ENCODE measurements around the gene COA8.

The COA8 gene

DNA sequence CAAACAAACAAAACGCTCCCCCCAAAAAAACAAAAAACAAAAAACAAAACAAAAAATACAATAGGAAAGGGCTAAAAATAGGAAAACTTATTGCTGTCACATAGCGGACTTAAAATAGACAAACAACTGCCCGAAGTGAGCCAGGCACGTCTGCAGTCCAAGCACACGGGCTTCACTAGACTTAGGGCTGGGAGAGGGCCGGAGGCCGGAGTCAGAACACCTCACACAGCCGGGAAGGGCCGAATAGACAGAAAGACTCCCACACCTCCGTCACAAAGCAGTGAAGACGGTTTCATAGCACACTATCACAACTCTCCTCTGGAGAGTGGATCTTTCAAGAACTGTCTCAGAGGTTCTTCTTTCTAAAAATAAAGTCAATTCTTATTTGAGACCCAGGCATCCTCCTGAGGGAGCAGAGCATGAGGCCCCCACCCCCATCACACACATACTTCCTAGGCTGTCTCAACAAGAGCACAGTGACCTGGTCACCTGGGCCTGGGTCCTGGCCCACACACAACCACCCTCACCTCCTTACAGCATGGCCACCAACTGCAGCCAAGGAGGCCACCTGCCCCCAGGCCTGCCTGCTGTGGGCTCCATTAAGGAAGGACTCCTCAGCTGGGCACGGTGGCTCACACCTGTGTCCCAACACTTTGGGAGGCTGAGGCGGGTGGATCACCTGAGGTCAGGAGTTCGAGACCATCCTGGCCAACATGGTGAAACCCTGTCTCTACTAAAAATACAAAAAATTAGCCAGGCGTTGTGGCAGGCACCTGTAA lies 7.0 kb upstream of the COA8 start:
- no peaks in the 10 kb centered on the region for H3K9me3 ChIP-seq (ENCODE audit: control insufficient read depth, insufficient read depth, low read length)
- H3K36me3 ChIP-seq (ENCODE audit: control insufficient read depth, insufficient read depth, low read length) = peaks cover 33% of the 10 kb centered on the region
- H3K4me3 ChIP-seq (ENCODE audit: low read depth, low read length) = no peak overlapping the region
- H3K4me1 ChIP-seq (ENCODE audit: control insufficient read depth, insufficient read depth, low read length) = no peaks in the 10 kb centered on the region; the same call in 1 of the 2 replicates
- H3K27ac ChIP-seq (ENCODE audit: low read depth, low read length) = no peak overlapping the region
- no peak overlapping the region for H3K9ac ChIP-seq (ENCODE audit: low read depth, low read length)
- H3K27me3 ChIP-seq (ENCODE audit: control insufficient read depth, insufficient read depth, low read length) = no peaks in the 10 kb centered on the region

DNA sequence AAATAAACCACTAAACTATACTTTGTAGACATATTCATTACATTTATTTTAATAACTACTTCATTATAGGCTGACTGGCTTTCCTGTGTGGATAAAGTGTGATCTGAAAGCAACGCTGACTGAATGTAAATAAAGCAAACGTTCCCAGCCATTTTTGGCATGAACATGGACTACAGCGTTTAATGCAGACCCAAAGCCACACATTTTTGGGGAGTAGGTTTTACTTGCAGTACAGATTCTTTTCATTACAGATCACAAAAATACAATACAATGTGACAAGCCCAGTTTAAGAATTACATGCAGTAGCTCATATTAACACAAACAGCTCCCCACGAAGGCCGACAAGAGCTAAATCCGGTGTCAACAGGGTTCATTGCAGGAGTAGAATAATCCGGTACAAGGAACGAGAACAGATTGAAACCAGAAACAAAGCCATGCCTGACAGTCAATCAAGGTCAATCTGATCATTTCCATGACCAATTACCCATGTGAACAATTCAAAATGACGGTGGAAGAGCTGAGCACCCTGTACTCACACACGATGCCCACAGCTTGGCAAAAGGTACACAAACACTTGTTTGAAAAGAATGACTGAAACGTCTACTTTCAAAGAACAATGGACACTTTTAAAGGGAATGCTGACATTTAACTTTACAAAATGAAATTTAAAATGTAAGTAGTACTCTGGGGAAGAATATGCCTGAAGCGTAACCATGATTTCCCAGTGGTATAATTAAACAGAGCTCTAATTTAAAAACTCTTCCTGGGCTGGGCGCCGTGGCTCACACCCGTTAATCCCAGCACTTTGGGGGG lies 5.6 kb upstream of the COA8 start:
- Histone ChIP-seq H3K9ac (ENCODE audit: low read depth, low read length) (no peak overlapping the region), H3K9me3 (ENCODE audit: control insufficient read depth, insufficient read depth, low read length) (no peaks in the 10 kb centered on the region), H3K4me3 (ENCODE audit: low read depth, low read length) (no peak overlapping the region), H3K27ac (ENCODE audit: low read depth, low read length) (no peak overlapping the region), H3K27me3 (ENCODE audit: control insufficient read depth, insufficient read depth, low read length) (no peaks in the 10 kb centered on the region), H3K4me1 (ENCODE audit: control insufficient read depth, insufficient read depth, low read length) (peaks cover 3% of the 10 kb centered on the region; the same call in 1 of the 2 replicates), H3K36me3 (ENCODE audit: control insufficient read depth, insufficient read depth, low read length) (peaks cover 33% of the 10 kb centered on the region)

DNA sequence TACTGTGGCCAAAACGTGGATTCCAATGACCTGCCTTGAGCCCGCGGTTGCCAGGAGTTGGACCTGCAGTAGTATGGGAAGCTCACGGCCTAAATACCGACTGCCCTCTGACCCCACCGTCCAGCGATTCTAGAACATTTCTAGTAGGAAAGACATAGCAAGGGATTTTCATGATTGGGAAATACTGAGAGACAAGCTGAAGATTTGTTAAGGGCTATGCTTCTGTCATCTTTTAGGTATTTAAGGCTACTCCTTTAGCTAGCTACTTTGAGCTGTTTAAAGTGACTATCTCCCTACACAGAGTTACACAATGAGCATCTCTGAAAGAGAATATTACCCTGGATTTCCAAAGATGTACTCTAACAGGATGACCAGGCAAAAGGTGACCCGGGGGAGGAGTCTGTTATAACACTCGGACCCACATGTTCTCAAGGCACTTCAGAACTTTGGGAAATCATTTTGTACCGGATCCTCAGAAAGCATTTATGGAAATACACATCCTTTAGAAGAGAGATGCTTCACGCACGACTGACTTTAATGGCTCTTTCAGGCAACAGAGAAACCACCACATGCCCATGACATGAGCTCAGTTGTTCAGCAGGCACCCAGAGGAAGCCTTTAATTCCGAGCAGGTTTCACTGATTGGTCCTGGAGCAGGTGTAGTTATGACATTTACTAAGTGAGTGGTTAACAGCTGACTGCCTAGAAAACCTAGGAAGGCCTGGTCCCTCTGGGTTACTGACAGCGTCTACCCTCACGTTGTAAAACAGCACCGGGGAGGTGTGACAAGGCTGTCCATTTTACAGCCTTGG lies 4.5 kb upstream of the COA8 start:
- no peaks in the 10 kb centered on the region for H3K27me3 ChIP-seq (ENCODE audit: control insufficient read depth, insufficient read depth, low read length)
- H3K4me3 ChIP-seq (ENCODE audit: low read depth, low read length) = no peak overlapping the region
- H3K9me3 ChIP-seq (ENCODE audit: control insufficient read depth, insufficient read depth, low read length) = no peaks in the 10 kb centered on the region
- no peak overlapping the region for H3K27ac ChIP-seq (ENCODE audit: low read depth, low read length)
- H3K36me3 ChIP-seq (ENCODE audit: control insufficient read depth, insufficient read depth, low read length) = peaks cover 33% of the 10 kb centered on the region
- H3K4me1 ChIP-seq (ENCODE audit: control insufficient read depth, insufficient read depth, low read length) = peaks cover 3% of the 10 kb centered on the region; the same call in 1 of the 2 replicates
- H3K9ac ChIP-seq (ENCODE audit: low read depth, low read length) = no peak overlapping the region

DNA sequence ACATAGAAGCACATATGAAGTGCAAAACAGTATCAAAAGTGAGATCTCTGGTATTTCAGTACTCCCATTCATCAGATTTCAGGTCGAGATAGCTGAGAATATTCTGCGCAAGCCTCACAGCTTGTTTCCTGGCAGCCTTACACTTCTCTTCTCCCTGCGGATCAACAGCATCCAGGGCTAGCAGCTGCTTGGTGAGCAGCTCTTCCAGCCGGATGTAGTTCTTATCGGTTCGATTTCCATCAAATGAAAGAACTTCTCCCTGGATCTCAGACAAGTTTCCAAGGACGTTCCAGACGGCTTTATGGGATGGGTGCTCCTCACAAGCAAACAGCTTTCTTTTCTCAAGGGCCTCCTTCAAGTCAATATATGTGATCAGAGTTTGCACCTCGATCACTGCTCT lies 3.0 kb upstream of the COA8 start:
- Histone ChIP-seq H3K27ac (ENCODE audit: low read depth, low read length) (no peak overlapping the region), H3K9ac (ENCODE audit: low read depth, low read length) (no peak overlapping the region), H3K9me3 (ENCODE audit: control insufficient read depth, insufficient read depth, low read length) (no peaks in the 10 kb centered on the region), H3K27me3 (ENCODE audit: control insufficient read depth, insufficient read depth, low read length) (no peaks in the 10 kb centered on the region), H3K4me1 (ENCODE audit: control insufficient read depth, insufficient read depth, low read length) (peaks cover 3% of the 10 kb centered on the region; the same call in 1 of the 2 replicates), H3K4me3 (ENCODE audit: low read depth, low read length) (no peak overlapping the region), H3K36me3 (ENCODE audit: control insufficient read depth, insufficient read depth, low read length) (peaks cover 33% of the 10 kb centered on the region)

DNA sequence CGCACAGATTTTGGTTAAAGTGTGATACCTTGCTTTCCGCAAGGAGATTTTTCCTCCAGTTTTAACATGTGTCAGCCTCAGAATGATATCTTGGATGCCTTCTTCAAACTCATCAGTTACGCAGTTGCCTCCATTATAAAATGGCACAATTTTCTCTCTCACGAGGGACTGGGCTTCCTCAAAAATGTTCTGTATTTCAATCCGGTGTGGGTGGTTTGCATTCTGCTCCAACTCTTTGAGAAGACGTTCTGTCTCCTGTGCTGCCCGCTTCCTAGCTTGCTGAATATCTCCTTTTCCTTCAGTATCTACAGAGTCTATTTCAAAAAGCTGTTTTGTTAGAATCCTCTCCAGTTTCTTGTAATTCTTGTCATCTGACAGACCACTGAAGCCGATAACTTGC lies 2.1 kb upstream of the COA8 start:
- Histone ChIP-seq H3K4me3 (ENCODE audit: low read depth, low read length) (peak overlapping the region; percentile 85; the same call in 1 of the 2 replicates), H3K9me3 (ENCODE audit: control insufficient read depth, insufficient read depth, low read length) (no peaks in the 10 kb centered on the region), H3K9ac (ENCODE audit: low read depth, low read length) (no peak overlapping the region), H3K27me3 (ENCODE audit: control insufficient read depth, insufficient read depth, low read length) (no peaks in the 10 kb centered on the region), H3K27ac (ENCODE audit: low read depth, low read length) (no peak overlapping the region), H3K4me1 (ENCODE audit: control insufficient read depth, insufficient read depth, low read length) (peaks cover 3% of the 10 kb centered on the region; the same call in 1 of the 2 replicates), H3K36me3 (ENCODE audit: control insufficient read depth, insufficient read depth, low read length) (peaks cover 33% of the 10 kb centered on the region)

DNA sequence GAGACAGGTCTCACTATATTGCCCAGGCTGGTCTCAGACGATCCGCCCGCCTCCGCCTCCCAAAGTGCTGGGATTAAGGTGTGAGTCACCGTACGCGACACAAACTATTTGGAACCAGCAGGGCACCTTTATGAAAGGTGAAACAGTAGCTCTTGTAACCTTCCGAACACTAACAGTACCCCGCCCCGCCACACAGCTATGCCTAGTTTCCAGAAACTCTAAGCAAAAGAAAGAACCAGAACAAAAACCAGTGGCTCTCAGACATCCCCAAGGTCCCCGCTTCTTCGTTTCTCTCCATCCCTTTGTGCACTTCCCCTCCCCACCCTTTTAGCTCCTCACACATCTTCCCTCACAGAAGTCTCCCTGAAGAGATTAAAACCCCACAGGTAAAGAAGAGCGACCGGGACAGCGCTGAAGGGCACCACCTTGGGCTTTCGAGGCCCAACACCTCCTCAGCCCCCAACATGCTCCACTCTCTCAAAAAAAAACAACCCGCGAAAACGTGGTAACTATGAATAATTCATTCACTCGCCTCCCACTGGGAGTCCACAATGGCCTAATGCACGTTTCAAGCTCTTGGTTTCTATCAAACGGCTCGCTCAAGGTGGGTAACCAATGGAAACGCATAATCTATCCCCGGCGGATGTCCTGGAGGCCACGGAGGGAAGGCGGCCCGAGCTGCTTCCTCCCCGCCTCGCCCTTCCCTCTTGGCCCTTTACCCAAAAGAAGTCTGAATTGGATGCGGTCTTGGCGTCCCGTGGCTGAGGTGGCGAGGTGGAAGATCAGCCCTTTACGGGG lies 1.2 kb upstream of the COA8 start:
- peak overlapping the region; percentile 85 for H3K4me3 ChIP-seq (ENCODE audit: low read depth, low read length)
- peak overlapping the region; percentile 95 for H3K9ac ChIP-seq (ENCODE audit: low read depth, low read length)
- H3K27ac ChIP-seq (ENCODE audit: low read depth, low read length) = peak overlapping the region; percentile 97
- peaks cover 3% of the 10 kb centered on the region; the same call in 1 of the 2 replicates for H3K4me1 ChIP-seq (ENCODE audit: control insufficient read depth, insufficient read depth, low read length)
- H3K36me3 ChIP-seq (ENCODE audit: control insufficient read depth, insufficient read depth, low read length) = peaks cover 33% of the 10 kb centered on the region
- no peaks in the 10 kb centered on the region for H3K9me3 ChIP-seq (ENCODE audit: control insufficient read depth, insufficient read depth, low read length)
- no peaks in the 10 kb centered on the region for H3K27me3 ChIP-seq (ENCODE audit: control insufficient read depth, insufficient read depth, low read length)

DNA sequence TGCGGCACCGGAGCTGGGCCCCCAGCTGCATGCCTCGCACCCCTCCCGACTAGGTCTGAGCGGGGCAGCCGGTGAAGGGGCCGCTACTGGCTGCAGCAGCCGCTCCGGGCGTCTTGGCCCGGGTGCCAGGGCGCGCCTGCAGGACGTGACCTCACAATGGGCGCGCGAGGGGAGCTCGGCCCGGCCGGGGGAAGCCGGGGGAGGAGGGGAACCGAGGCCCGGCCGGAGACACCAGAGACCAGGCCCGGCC lies 656 bp upstream of the COA8 start:
- H3K4me3 ChIP-seq (ENCODE audit: low read depth, low read length) = peak overlapping the region; percentile 85
- peak overlapping the region; percentile 95 for H3K9ac ChIP-seq (ENCODE audit: low read depth, low read length)
- peaks cover 31% of the 10 kb centered on the region for H3K36me3 ChIP-seq (ENCODE audit: control insufficient read depth, insufficient read depth, low read length)
- H3K4me1 ChIP-seq (ENCODE audit: control insufficient read depth, insufficient read depth, low read length) = peaks cover 3% of the 10 kb centered on the region; the same call in 1 of the 2 replicates
- no peaks in the 10 kb centered on the region for H3K27me3 ChIP-seq (ENCODE audit: control insufficient read depth, insufficient read depth, low read length)
- H3K27ac ChIP-seq (ENCODE audit: low read depth, low read length) = peak overlapping the region; percentile 97
- H3K9me3 ChIP-seq (ENCODE audit: control insufficient read depth, insufficient read depth, low read length) = no peaks in the 10 kb centered on the region

DNA sequence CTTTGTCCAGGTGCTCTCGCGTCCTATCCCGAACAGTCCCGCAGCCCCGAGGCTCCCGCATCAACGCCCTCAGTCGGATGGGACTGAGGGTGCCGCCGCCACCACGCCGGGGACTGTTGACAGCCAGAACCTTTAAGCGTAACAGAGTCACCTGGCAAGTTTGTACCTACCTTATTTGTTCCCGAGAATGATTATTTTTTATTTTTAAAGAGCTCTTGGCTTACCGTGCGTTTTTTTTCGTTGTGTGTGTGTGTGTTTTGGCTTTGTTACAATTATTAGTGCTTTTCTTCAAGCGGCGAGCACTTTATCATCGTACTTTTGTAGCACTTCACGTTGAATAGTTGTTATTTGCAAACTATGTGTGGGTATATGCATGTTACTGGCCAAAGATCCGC lies 463 bp downstream of the COA8 start:
- peak overlapping the region; percentile 95 for H3K9ac ChIP-seq (ENCODE audit: low read depth, low read length)
- H3K36me3 ChIP-seq (ENCODE audit: control insufficient read depth, insufficient read depth, low read length) = peaks cover 25% of the 10 kb centered on the region
- peaks cover 5% of the 10 kb centered on the region; the same call in 1 of the 2 replicates for H3K4me1 ChIP-seq (ENCODE audit: control insufficient read depth, insufficient read depth, low read length)
- H3K27ac ChIP-seq (ENCODE audit: low read depth, low read length) = peak overlapping the region; percentile 97
- peak overlapping the region; percentile 85 for H3K4me3 ChIP-seq (ENCODE audit: low read depth, low read length)
- no peaks in the 10 kb centered on the region for H3K27me3 ChIP-seq (ENCODE audit: control insufficient read depth, insufficient read depth, low read length)
- no peaks in the 10 kb centered on the region for H3K9me3 ChIP-seq (ENCODE audit: control insufficient read depth, insufficient read depth, low read length)

DNA sequence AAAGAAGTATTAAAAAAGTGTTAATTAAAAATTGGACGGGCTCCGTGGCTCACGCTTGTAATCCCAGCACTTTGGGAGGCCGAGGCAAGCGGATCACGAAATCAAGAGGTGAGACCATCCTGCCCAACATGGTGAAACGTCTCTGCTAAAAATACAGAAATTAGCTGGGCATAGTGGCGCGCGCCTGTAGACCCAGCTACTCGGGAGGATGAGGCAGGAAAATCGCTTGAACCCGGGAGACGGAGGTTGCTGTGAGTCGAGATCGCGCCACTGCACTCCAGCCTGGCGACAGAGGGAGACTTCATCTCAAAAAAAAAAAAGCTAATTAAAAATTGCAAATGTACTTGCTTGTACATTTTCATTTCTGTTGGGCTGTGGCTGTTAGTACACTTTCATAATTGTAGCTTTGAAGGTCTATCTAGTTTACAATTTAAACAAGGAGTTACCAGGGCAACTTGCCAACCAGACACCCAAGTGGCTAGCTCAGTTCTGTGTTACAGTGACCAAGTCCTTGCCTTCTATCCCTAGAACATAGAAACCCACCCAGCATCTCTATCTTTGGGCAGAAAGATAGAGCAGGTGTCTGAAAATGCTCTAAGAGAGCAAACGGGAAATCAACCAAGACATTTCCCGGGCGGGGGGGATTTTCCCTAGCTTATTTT lies 1.2 kb downstream of the COA8 start:
- H3K27ac ChIP-seq (ENCODE audit: low read depth, low read length) = no peak overlapping the region
- 0 out of 2 replicates have a peak overlapping the region, but pooled peaks have one; percentile 95 for H3K9ac ChIP-seq (ENCODE audit: low read depth, low read length)
- peaks cover 18% of the 10 kb centered on the region for H3K36me3 ChIP-seq (ENCODE audit: control insufficient read depth, insufficient read depth, low read length)
- no peaks in the 10 kb centered on the region for H3K9me3 ChIP-seq (ENCODE audit: control insufficient read depth, insufficient read depth, low read length)
- no peaks in the 10 kb centered on the region for H3K27me3 ChIP-seq (ENCODE audit: control insufficient read depth, insufficient read depth, low read length)
- peak overlapping the region; percentile 85 for H3K4me3 ChIP-seq (ENCODE audit: low read depth, low read length)
- H3K4me1 ChIP-seq (ENCODE audit: control insufficient read depth, insufficient read depth, low read length) = peaks cover 6% of the 10 kb centered on the region; the same call in 1 of the 2 replicates

DNA sequence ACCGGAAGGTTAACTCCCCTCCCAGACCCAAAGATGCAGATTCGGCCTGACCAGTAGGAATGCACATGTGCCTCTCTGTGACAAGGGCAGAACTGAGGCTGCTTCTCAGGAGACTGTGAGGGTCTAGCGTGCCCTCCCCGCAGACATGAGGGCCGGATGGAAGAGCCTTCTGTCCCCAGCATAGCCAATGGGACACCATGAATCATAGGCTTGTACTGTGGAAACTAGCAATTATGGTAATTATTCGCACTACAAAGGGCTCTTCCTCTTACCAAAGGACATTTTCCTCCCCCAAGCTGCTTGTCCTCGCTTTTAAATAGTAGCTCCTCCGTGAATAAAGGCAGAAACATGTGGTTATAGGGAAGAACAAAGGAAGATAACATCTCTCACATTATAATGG lies 6.2 kb downstream of the COA8 start:
- H3K4me3 ChIP-seq (ENCODE audit: low read depth, low read length) = no peak overlapping the region
- no peak overlapping the region for H3K9ac ChIP-seq (ENCODE audit: low read depth, low read length)
- peak overlapping the region; percentile 39 for H3K27ac ChIP-seq (ENCODE audit: low read depth, low read length)
- no peaks in the 10 kb centered on the region for H3K27me3 ChIP-seq (ENCODE audit: control insufficient read depth, insufficient read depth, low read length)
- H3K4me1 ChIP-seq (ENCODE audit: control insufficient read depth, insufficient read depth, low read length) = peaks cover 6% of the 10 kb centered on the region; the same call in 1 of the 2 replicates
- 0 out of 2 replicates have a peak, but pooled peaks cover under 1% of the 10 kb centered on the region for H3K36me3 ChIP-seq (ENCODE audit: control insufficient read depth, insufficient read depth, low read length)
- no peaks in the 10 kb centered on the region for H3K9me3 ChIP-seq (ENCODE audit: control insufficient read depth, insufficient read depth, low read length)
